NCI-H1694 (cell line): Measurements from ENCODE around the gene FAM20A.
A peak's percentile ranks its signal among the peaks of the same experiment; 100 is the strongest.
"Not testable (repeated sequence)": the region's sequence is repeated elsewhere in the genome, so short reads cannot be mapped to it uniquely, and the experiment has no call there.

Experiments
- DNase-seq: peaks from one replicate; lab custom pipeline; 2025; lab: John Stamatoyannopoulos, UW

FAM20A gene

GRCh38 chr17:68519911-68520310 lies 81.3 kb downstream of the FAM20A start:
- no peak for DNase-seq

GRCh38 chr17:68519051-68519450 lies 82.1 kb downstream of the FAM20A start:
- DNase-seq, result not testable (repeated sequence)

DNA sequence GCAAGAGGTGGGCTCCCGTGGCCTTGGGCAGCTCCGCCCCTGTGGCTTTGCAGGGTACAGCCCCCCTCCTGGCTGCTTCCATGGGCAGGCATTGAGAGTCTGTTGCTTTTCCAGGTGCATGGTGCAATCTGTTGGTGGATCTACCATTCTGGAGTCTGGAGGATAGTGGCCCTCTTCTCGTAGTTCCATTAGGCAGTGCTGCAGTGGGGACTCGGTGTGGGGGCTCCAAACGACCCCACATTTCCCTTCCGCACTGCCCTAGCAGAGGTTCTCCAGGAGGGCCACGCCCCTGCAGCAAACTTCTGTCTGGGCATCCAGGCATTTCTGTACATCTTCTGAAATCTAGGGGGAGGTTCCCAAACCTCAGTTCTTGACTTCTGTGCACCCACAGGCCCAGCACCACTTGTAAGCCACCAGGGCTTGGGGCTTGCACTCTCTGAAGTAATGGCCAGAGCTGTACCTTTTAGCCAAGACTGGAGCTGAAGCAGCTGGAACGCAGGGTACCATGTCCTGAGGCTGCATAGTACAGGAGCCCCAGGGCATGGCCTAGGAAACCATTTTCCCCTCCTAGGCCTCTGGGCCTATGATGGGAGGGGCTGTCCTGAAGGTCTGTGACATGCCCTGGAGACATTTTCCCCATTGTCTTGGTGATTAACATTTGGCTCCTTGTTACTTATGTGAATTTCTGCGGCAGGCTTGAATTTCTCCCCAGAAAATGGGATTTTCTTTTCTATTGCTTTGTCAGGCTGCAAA lies 82.9 kb downstream of the FAM20A start:
- no peak for DNase-seq

DNA sequence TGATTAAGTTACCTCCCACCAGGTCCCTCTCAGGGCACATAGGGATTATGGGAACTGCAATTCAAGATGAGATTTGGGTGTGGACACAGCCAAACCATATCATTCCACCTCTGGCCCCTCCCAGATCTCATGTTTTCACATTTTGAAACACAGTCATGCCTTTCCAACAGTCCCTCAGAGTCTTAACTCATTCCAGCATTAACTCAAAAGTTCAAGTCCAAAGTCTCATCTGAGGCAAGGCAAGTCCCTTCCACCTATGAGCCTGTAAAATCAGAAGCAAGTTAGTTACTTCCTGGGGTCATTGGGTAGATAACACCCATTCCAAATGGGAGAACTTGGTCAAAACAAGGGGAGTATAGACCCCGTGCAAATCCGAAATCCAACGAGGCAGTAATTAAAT lies 83.6 kb downstream of the FAM20A start:
- not testable (repeated sequence) for DNase-seq

GRCh38 chr17:68516732-68517131 lies 84.4 kb downstream of the FAM20A start:
- DNase-seq, result no peak

DNA sequence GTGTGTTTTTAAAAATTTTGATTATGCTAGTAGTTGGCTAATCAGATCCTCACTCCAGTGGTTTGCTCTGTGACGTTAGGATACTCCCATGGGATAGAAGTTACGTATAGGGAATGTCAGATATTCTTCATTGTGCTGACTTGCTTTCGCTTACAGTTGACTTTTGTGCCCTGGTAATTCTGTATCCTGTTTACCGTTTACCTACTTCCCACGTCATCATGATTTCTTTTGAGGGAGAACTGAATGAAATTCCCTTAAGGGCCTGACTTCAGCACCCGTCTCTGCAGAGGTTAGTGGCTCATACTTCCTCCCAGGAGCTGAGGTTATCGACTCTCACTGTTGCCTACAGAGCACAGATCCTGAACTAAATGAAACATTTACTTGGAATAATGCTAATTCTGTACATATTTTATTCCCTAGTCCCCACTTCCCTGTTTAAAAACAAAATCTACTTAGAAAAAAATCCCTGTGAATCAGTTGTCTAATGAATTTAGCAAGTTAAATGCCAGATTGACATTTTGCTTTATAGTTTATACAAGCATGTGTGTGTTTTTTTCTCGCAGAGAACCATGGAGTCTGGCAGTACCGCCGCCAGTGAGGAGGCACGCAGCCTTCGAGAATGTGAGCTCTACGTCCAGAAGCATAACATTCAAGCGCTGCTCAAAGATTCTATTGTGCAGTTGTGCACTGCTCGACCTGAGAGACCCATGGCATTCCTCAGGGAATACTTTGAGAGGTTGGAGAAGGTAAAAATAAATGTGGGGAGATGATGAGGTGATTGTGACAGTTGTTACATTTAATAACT lies 86.1 kb downstream of the FAM20A start:
- no peak for DNase-seq

GRCh38 chr17:68513932-68514331 lies 87.2 kb downstream of the FAM20A start:
- no peak for DNase-seq

DNA sequence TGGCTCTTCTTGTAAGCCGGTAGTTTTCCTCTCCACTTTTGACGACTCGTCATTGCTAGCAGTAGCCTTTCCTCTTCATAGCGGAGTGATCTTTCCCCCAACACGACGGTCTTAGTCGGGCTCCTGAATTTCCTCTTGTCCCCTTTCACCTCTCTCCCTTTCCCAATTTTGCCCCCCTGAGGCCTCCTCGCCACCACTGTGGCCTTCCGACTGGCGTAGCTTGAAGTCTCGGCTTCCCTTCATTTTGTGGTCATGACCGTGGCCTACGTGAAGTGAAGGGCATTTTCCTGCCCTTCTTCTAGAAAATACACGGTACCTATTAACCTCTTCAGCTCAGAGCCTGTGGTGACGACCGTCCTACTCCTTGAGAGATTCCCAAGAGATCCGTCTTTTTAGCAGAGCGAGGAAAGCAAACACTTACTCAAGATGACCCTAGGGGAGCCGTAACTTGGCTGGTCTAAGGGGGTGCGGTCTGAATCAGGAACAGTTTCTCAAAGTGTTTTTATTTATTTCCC lies 88.2 kb downstream of the FAM20A start:
- DNase-seq, result no peak

GRCh38 chr17:68512247-68512959 lies 88.8 kb downstream of the FAM20A start, which contains the start of gene PRKAR1A:
TSS of gene PRKAR1A (plus strand) at chr17:68512430. CDS start at chr17:68515400, 2,970 bp downstream.
- peak; percentile 89 for DNase-seq

GRCh38 chr17:68511671-68512246 lies 89.4 kb downstream of the FAM20A start:
- peak; percentile 55 for DNase-seq

DNA sequence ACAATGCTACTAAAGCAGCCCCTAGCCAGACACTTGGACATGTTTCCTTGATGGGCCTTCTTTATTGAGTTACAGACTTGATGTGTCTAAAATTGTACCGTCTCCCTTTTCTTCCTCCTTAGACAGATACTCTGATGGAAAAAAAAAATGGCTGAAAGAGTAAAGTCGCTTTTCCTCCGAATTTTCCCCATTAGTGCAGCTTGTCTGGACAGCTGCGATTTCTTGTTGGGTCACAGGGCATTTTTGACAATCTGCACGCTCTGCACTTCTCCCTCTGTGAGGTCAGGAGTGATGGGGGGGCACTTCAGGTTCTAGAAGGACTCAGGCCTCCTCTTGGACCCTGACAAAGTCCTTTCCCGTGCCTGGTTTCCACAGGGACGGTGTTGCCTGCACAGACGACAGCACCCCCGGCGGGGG lies 89.9 kb downstream of the FAM20A start:
- no peak for DNase-seq

DNA sequence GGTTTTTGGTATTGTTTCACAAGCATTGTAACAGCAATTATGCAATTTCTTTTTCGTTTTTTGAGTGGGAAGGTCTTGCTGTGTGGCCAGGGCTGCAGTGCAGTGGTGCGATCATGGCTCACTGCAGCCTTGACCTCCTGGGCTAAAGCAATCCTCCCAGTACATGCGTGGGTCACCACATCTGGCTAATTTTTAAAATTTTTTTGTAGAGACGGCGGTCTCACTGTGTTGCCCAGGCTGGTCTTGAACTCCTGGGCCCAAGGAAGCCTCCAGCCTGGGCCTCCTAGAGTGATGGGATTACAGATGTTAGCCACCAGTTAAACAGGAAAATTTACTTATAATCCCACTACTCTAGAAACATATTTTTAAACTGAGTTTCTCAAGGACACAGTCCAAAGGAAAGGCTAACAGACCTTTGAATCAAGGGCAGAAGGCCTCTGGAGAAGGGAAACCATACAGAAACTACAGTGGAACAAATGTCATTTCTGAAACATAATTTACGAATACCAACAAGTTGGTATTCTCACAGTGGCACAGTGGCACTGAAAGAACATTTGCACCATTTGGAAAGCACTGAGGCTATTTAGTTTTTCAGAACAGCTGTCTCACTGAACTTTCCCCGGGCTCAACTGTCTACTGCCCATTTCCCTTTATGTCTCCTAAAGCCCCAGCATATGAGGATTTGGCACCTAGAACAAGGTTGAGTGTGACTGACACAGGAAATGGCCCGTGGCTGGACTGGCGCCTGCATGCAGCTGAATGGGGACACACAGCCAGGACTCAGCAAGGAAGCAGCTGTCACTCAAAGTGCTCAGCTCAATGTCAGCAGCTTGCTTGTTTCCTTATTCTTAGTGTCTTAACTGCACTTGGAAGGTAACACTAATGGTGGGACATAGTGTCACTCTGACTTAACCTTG lies 91.8 kb downstream of the FAM20A start:
- DNase-seq, result no peak

- DNase-seq, result no peak
These were observed 93.6 kb downstream of the FAM20A start for GRCh38 chr17:68507576-68507975.

DNA sequence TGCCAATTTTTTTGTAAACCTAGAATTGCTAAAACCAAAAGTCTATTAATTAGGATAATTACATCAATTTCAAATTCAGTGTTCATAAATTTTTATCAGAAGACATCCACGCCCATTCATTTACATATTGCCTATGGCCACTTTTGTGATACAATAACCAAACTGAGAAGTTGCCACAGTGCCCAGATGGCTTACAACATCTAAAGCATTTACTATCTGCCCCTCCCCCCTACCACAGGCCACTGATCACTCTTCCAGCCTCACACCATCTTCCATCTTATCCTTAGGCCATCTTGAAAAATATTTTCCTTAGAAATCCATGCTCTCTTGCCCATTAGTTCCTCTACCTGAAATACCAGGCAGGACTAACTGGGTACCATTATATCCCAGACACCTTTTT lies 95.2 kb downstream of the FAM20A start:
- no peak for DNase-seq

- no peak for DNase-seq
These were observed 100.1 kb downstream of the FAM20A start for GRCh38 chr17:68501074-68501473.

DNA sequence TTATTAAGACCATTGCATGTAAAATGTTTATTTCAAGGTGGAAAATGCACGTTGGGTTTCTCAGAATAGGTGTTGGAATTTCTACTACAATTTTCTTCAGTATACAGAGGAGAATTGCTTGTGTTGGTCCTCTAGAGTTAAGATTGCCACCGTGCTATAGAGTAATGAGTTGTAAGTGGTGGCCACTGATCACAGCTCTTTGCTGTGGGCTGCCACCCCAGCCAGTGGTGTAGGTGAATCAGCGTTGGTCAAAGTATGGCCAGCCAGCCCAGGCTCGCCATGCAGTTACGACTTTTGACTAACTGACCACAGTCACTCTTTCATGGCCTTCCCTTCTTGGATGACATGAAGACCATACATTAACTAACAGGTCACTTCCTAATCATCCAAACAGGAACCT lies 101.6 kb downstream of the FAM20A start:
- DNase-seq, result no peak

DNA sequence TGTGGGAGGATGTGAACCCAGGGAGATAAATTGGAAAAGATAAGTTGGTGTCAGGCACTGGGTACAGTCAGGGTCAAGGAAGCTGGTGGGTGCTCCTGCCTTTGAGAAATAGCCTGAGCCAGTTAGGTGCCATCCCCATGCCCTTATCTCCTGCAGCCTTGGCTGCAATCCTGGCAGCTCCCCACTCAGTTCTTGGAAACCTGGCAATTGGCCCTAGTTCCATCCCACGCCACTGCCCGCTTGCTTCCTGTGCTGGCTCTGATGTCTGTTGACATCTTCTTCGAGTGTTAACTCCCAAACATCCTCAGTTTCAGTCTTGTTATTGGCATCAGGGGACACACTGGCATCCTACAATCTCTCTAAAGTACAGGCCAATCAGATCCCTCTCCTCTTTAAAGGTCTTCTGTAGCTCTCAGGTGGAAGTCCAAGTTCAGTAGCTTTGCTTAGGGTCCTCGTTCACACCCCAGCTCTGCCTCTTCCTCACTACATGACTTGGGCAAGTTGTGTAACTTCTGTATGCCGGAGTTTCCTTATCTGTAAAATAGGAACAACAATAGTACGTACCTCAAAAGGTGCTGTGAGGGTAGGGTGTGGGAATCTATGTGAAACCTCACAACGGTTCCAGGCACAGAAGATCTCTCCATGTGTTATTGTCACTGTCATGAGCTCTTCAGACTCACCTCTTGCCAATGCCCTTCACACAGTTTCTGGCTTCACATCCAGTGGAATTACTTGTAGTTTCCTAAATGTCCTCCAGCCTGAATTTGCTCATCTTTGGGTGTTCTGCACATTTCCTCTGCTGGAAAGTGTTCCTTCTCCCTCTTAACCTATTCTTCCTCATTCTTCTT lies 102.5 kb downstream of the FAM20A start:
- no peak for DNase-seq

GRCh38 chr17:68497885-68498319 lies 103.3 kb downstream of the FAM20A start:
- DNase-seq, result no peak

DNA sequence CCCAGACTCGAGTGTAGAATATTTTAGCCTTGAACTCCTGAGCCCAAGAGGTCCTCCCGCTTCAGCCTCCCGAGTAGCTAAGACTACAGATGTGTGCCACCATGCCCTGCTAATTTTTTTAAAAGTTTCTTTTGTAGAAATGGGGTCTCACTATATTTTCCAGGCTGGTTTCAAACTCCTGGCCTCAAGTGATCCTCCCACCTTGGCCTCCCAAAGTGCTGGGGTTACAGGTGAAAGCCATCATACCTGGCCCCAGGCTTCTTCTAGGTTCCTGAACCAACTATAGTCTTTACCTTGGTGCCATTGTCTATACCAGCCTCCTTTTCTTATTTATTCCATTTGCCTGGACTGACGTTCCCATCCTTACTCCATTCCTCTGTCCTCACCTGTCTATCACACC lies 106.1 kb downstream of the FAM20A start:
- DNase-seq, result no peak
